ENCODE data around the gene C20orf141. TPM values are rescaled to one million over a fixed set of nuclear protein-coding genes. Genes with fewer than 3 reads are reported as not detected.

C20orf141 gene
- total and polyA plus RNA-seq, 11 donors: not detected

Other genes starting within 250 kb of the C20orf141 start
- gene NOP56, start 162.4 kb upstream of the C20orf141 start, total RNA-seq: 10 to 100 TPM; 24.6 to 78.8 (median 51.0) TPM
- 10 to 100 TPM; 42.3 to 66.8 TPM for gene NOP56, start 162.4 kb upstream of the C20orf141 start, polyA plus RNA-seq
- 100 to 1,000 TPM; 122 to 356 (median 208) TPM for gene IDH3B, start 150.8 kb upstream of the C20orf141 start, total RNA-seq
- 100 to 1,000 TPM; 173 to 188 TPM for gene IDH3B, start 150.8 kb upstream of the C20orf141 start, polyA plus RNA-seq
- gene EBF4, start 122.2 kb upstream of the C20orf141 start, total RNA-seq: 1 to 10 TPM; 2.5 to 6.4 (median 4.2) TPM
- gene EBF4, start 122.2 kb upstream of the C20orf141 start, polyA plus RNA-seq: 1 to 10 TPM; 2.7 to 2.9 TPM
- 10 to 100 TPM in 2 of 9 donors, 1 to 10 TPM in 2, under 1 TPM in 5; 0.42 to 21.5 (median 0.72) TPM for gene CPXM1, start 14.4 kb upstream of the C20orf141 start, total RNA-seq
- gene CPXM1, start 14.4 kb upstream of the C20orf141 start, polyA plus RNA-seq: 1 to 10 TPM in 1 of 2 donors, under 1 TPM in 1; 0.27 to 3.9 TPM
- gene TMEM239, start 1.4 kb downstream of the C20orf141 start, total RNA-seq: not detected
- not detected for gene TMEM239, start 1.4 kb downstream of the C20orf141 start, polyA plus RNA-seq
- 10 to 100 TPM in 2 of 9 donors, 1 to 10 TPM in 7; 5.0 to 20.7 (median 6.8) TPM for gene PCED1A, start 25.7 kb downstream of the C20orf141 start, total RNA-seq
- gene PCED1A, start 25.7 kb downstream of the C20orf141 start, polyA plus RNA-seq: 10 to 100 TPM in 1 of 2 donors, 1 to 10 TPM in 1; 7.0 to 11.3 TPM
- gene VPS16, start 25.8 kb downstream of the C20orf141 start, total RNA-seq: 10 to 100 TPM; 13.9 to 28.6 (median 19.5) TPM
- gene VPS16, start 25.8 kb downstream of the C20orf141 start, polyA plus RNA-seq: 10 to 100 TPM; 19.8 to 21.2 TPM
- gene PTPRA, start 58.5 kb downstream of the C20orf141 start, total RNA-seq: 10 to 100 TPM; 17.3 to 43.4 (median 32.2) TPM
- gene PTPRA, start 58.5 kb downstream of the C20orf141 start, polyA plus RNA-seq: 10 to 100 TPM in 1 of 2 donors, 1 to 10 TPM in 1; 6.1 to 18.9 TPM
- gene GNRH2, start 228.6 kb downstream of the C20orf141 start, total RNA-seq: under 1 TPM in 1 of 9 donors, not detected in 8; 0.48 TPM
- gene GNRH2, start 228.6 kb downstream of the C20orf141 start, polyA plus RNA-seq: not detected
- gene MRPS26, start 231.1 kb downstream of the C20orf141 start, total RNA-seq: 10 to 100 TPM; 36.5 to 83.4 (median 50.9) TPM
- gene MRPS26, start 231.1 kb downstream of the C20orf141 start, polyA plus RNA-seq: 100 to 1,000 TPM in 1 of 2 donors, 10 to 100 TPM in 1; 98.8 to 111 TPM

Data from heart left ventricle (tissue), 11 donors.